Measurements from ENCODE around the gene CCNY. TPM values are rescaled to one million over a fixed set of nuclear protein-coding genes. Genes with fewer than 3 reads are reported as not detected.
"Not testable (repeated sequence)": the region's sequence is repeated elsewhere in the genome, so short reads cannot be mapped to it uniquely, and the experiment has no call there.

CCNY gene
- total and polyA plus RNA-seq, 4 donors = 57.7 to 112 (median 76.1) TPM

DNA sequence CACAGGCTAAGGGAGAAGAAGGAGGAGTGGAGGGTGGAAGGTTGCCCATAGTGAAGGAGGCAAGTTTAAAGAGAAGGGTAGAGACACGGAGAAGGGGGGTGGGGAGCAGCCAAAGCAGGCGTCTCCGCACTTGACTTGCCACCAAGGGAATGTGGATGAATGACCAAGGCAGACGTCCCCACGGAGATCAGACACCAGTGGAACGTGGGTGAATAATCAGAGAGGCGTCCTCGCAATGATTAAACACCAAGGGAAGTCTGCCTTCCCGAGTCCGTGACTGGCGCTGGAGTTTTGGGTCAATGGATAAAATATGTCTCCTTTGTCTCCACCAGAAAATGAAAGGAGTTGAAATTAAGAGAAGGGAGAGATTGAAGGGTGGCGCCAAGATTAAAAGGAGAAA lies 71.4 kb downstream of the CCNY start:
- not testable (repeated sequence) for H3K36me3 ChIP-seq (ENCODE audit: control insufficient read depth, insufficient read depth, low read length); DNase-seq (ENCODE audit: low read depth in 4 of 6, low spot score in 6 of 6); H3K27me3 ChIP-seq (ENCODE audit: control insufficient read depth, insufficient read depth, low read length); H3K27ac ChIP-seq (ENCODE audit: low read depth, low read length); H3K4me3 ChIP-seq (ENCODE audit: low read depth, low read length); H3K9me3 ChIP-seq (ENCODE audit: control insufficient read depth, insufficient read depth, low read length)
- peaks cover 11% of the 10 kb centered on the region for H3K4me1 ChIP-seq (ENCODE audit: control insufficient read depth, insufficient read depth, low read length)
- 84% methylated on average over 10 of the region's 12 CpGs for WGBS (ENCODE audit: insufficient coverage)

DNA sequence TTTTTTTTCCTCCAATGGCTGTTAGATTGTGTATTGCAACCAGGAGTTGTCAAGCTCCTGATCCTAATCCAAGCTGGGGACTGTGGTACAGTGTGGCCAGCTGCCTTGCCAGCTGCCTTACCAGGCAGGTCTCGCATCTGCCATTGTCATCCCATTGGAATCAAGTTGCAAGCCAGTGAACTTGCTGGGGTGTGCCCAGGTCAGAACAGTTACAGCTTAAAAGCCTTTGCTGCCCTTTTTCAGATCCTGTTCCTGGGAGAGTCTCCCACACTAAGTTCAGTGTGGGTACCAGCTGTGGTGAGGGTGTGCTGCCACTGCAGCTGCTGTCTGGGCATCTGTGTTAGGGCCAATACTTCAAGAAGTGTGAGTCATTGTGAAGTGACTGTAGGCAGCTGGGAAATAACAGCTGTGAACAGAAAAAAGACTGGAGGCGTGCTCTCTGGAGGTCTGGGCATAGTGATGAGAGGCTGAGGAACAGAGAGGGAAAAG lies 72.8 kb downstream of the CCNY start:
- no peak overlapping the region for H3K27ac ChIP-seq (ENCODE audit: low read depth, low read length)
- 50% methylated on average over 1 of the region's 2 CpGs for WGBS (ENCODE audit: insufficient coverage)
- no peaks in the 10 kb centered on the region for H3K36me3 ChIP-seq (ENCODE audit: control insufficient read depth, insufficient read depth, low read length)
- H3K9me3 ChIP-seq (ENCODE audit: control insufficient read depth, insufficient read depth, low read length) = no peaks in the 10 kb centered on the region
- no peaks in the 10 kb centered on the region for H3K27me3 ChIP-seq (ENCODE audit: control insufficient read depth, insufficient read depth, low read length)
- H3K4me1 ChIP-seq (ENCODE audit: control insufficient read depth, insufficient read depth, low read length) = peaks cover 11% of the 10 kb centered on the region
- no peak overlapping the region for H3K4me3 ChIP-seq (ENCODE audit: low read depth, low read length)
- DNase-seq (ENCODE audit: low read depth in 4 of 6, low spot score in 6 of 6) = peak in 2 of 6 donors; percentile 62 to 68

DNA sequence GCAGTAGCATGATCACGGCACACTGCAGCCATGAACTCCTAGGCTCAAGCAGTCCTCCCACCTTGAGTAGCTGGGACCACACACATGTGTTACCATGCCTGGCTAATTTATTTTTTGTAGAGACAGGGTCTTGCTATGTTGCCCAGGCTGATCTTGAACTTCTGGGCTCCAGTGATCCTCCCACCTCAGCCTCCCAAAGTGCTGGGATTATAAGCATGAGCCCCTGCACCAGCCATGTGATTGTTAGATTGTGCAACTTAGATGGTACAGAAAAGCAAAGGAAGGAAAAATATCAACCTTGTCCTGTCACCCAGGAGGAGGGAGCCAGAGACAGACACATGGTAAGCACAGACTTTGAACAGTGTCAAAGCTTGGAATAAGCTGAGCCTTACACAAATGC lies 73.5 kb downstream of the CCNY start:
- Histone ChIP-seq H3K4me3 (ENCODE audit: low read depth, low read length) (no peak overlapping the region), H3K27ac (ENCODE audit: low read depth, low read length) (no peak overlapping the region), H3K36me3 (ENCODE audit: control insufficient read depth, insufficient read depth, low read length) (no peaks in the 10 kb centered on the region), H3K27me3 (ENCODE audit: control insufficient read depth, insufficient read depth, low read length) (no peaks in the 10 kb centered on the region), H3K4me1 (ENCODE audit: control insufficient read depth, insufficient read depth, low read length) (peaks cover 11% of the 10 kb centered on the region), H3K9me3 (ENCODE audit: control insufficient read depth, insufficient read depth, low read length) (no peaks in the 10 kb centered on the region)
- DNase-seq (ENCODE audit: low read depth in 4 of 6, low spot score in 6 of 6) = no peak
- WGBS (ENCODE audit: insufficient coverage) = 80% methylated on average over 1 of the region's 1 CpG

DNA sequence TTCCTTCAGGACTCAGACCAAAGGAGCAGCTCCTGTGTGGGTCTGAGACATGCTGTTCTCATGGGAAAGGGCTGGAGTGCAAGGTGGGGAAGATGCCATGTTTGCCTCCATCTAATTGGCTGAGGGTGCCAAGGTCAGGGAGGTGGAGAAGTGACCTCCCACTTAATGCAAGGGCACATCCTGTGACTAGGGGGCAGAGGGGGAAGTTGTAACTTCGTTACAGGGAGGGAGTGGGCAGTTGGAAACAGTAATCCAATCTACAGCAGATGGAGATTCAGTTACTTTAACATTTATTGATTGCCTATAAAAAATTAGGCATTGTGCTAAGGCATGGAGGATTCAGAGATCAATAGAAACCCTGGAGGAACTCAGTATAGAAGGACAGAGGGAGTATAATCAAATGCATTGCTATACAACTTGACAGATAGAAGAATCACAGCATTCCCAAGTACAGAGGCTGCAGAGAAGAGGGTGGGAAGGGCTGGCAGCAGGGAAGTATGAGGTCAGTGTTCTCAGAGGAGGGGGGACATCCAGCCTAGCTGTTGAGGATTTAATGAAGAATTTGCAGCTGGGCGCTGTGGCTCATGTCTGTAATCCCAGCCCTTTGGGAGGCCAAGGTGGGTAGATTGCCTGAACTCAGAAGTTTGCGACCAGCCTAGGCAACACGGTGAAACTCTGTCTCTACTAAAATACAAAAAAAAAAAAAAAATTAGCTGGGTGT lies 75.9 kb downstream of the CCNY start:
- peaks cover 18% of the 10 kb centered on the region for H3K4me1 ChIP-seq (ENCODE audit: control insufficient read depth, insufficient read depth, low read length)
- 86% methylated on average over 1 of the region's 4 CpGs for WGBS (ENCODE audit: insufficient coverage)
- peak in 1 of 6 donors; percentile 25 for DNase-seq (ENCODE audit: low read depth in 4 of 6, low spot score in 6 of 6)
- H3K36me3 ChIP-seq (ENCODE audit: control insufficient read depth, insufficient read depth, low read length) = no peaks in the 10 kb centered on the region
- no peak overlapping the region for H3K4me3 ChIP-seq (ENCODE audit: low read depth, low read length)
- no peaks in the 10 kb centered on the region for H3K9me3 ChIP-seq (ENCODE audit: control insufficient read depth, insufficient read depth, low read length)
- H3K27ac ChIP-seq (ENCODE audit: low read depth, low read length) = no peak overlapping the region
- H3K27me3 ChIP-seq (ENCODE audit: control insufficient read depth, insufficient read depth, low read length) = no peaks in the 10 kb centered on the region

DNA sequence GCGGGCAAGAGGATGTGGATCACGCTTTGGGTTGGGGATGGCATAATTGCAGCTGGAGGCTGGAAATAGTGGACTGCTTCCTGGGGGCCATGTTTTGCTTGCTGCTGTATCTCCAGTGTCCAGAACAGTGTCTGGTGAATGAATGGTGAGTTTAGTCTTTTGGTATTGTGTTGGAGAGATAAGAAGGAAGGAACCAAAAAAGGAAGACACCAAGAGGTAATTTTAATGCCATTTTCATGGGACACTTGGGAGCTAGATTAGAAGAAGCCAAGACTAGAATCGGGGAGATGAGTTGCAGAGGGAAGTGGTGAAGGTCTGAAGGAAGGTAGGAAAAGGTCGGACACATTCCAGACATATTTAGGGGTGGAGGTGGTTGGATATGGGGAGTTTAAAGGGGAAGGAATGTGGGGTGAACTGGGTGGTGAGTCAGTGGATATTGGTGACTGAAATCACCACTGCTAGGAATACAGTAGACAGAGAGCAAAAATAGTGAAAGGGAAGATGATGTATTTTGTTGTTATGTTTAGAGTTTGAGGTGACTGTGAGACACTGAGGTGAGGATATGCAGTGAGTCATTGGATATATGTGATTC lies 76.7 kb downstream of the CCNY start:
- Histone ChIP-seq H3K4me3 (ENCODE audit: low read depth, low read length) (no peak overlapping the region), H3K27me3 (ENCODE audit: control insufficient read depth, insufficient read depth, low read length) (no peaks in the 10 kb centered on the region), H3K27ac (ENCODE audit: low read depth, low read length) (no peak overlapping the region), H3K36me3 (ENCODE audit: control insufficient read depth, insufficient read depth, low read length) (no peaks in the 10 kb centered on the region), H3K9me3 (ENCODE audit: control insufficient read depth, insufficient read depth, low read length) (no peaks in the 10 kb centered on the region), H3K4me1 (ENCODE audit: control insufficient read depth, insufficient read depth, low read length) (peaks cover 18% of the 10 kb centered on the region)
- 97% methylated on average over 4 of the region's 4 CpGs for whole genome bisulfite sequencing (ENCODE audit: insufficient coverage)
- no peak for DNase-seq (ENCODE audit: low read depth in 4 of 6, low spot score in 6 of 6)

DNA sequence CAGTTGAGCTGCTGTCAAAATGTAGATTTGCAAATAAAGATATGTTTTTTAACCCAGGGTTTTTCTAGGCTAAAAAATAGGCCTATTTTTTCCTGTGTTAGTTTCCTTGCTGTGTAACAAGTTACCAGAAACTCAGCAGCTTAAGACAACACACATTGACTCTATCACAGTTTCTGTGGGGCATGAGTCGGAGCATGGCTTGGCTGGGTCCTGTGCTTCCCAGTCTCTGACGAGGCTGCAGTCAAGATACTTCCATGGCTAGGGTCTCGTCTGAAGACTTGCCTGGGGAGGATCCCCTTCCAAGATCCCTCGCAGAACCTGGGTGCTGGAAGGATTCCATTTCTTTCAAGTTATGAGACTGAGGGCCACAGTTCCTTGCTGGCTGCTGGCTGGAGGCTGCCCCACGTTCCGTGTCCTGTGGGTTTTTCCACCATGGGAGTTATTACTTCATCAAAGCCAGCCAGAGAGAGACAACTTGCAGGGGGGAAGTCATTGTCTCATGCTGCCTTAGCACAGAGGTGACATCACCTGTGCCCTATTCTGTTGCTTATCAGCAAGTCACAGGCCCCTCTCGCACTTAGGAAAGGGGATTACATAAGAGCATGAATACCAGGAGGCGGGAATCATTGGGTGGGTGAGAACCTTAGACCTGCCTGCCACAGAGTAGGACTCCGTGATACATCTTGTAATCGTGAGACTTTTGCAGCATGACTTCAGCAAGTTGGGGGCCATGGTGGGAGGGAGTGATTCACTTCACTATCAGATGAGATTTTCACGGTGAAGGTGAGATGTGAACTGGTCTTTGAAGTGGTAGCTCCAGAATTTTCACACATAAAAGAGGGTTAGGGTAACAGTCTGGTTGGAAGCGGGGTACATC lies 77.9 kb downstream of the CCNY start:
- peaks cover 14% of the 10 kb centered on the region for H3K4me1 ChIP-seq (ENCODE audit: control insufficient read depth, insufficient read depth, low read length)
- 94% methylated on average over 12 of the region's 12 CpGs for WGBS (ENCODE audit: insufficient coverage)
- H3K27ac ChIP-seq (ENCODE audit: low read depth, low read length) = no peak overlapping the region
- no peak overlapping the region for H3K4me3 ChIP-seq (ENCODE audit: low read depth, low read length)
- no peaks in the 10 kb centered on the region for H3K36me3 ChIP-seq (ENCODE audit: control insufficient read depth, insufficient read depth, low read length)
- H3K9me3 ChIP-seq (ENCODE audit: control insufficient read depth, insufficient read depth, low read length) = no peaks in the 10 kb centered on the region
- no peak for DNase-seq (ENCODE audit: low read depth in 4 of 6, low spot score in 6 of 6)
- no peaks in the 10 kb centered on the region for H3K27me3 ChIP-seq (ENCODE audit: control insufficient read depth, insufficient read depth, low read length)

DNA sequence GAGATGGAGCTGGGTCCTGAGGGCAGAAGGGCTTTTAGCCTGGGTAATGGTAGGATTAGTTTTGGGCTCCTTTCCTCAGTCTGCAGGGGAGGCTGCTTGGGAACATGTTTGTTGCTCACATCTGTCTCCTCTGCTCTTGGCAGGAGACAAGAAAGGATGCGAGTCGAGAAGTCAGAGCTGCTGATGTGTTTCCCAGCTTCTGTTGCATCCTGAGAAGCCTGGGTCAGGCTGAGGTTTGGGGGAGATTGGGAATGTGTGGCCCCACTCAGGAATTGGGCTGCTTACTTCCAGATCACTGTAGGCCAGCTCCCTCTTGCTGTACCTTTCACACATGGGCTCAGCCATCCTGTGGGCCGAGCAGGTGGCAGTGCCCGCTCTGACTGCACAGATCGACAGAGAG lies 79.2 kb downstream of the CCNY start:
- WGBS (ENCODE audit: insufficient coverage) = 69% methylated on average over 2 of the region's 5 CpGs
- Histone ChIP-seq H3K9me3 (ENCODE audit: control insufficient read depth, insufficient read depth, low read length) (no peaks in the 10 kb centered on the region), H3K36me3 (ENCODE audit: control insufficient read depth, insufficient read depth, low read length) (no peaks in the 10 kb centered on the region), H3K27me3 (ENCODE audit: control insufficient read depth, insufficient read depth, low read length) (no peaks in the 10 kb centered on the region), H3K4me3 (ENCODE audit: low read depth, low read length) (no peak overlapping the region), H3K4me1 (ENCODE audit: control insufficient read depth, insufficient read depth, low read length) (peaks cover 12% of the 10 kb centered on the region), H3K27ac (ENCODE audit: low read depth, low read length) (no peak overlapping the region)
- DNase-seq (ENCODE audit: low read depth in 4 of 6, low spot score in 6 of 6) = no peak

DNA sequence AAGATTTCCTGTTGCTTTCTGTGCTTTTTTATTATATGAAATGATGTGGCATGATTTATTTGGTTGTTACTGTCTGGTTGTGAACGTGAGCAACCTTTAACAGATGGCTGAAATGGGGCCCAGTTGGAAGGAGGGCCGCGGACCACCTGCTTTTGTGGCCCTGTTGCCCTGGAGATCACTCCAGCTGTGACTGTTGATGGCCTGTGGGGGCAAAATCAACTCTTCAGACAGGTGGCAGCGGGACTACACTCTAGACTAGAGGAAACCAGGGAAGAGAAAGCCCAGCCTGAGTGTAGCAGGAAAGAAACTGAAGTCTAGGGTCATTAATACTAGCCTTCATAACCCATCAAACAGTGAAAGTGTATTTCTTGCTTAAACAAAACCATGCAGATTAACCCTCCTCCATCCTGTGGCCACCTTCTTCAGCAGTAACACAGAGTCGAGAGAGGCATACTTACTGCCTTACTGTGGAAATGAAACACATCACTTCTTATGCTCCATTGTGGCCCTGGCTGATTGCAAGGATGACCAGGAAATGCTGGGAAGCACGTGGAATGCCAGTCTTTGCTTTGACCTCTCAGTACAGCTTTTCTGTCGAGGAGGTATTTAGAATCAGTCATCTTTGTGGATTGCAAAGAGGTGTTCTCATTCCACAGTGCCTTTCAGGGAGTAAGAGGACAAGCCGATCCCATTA lies 80.5 kb downstream of the CCNY start:
- H3K9me3 ChIP-seq (ENCODE audit: control insufficient read depth, insufficient read depth, low read length) = no peaks in the 10 kb centered on the region
- no peak overlapping the region for H3K4me3 ChIP-seq (ENCODE audit: low read depth, low read length)
- peaks cover 19% of the 10 kb centered on the region for H3K4me1 ChIP-seq (ENCODE audit: control insufficient read depth, insufficient read depth, low read length)
- no peak for DNase-seq (ENCODE audit: low read depth in 4 of 6, low spot score in 6 of 6)
- no peaks in the 10 kb centered on the region for H3K27me3 ChIP-seq (ENCODE audit: control insufficient read depth, insufficient read depth, low read length)
- no peak overlapping the region for H3K27ac ChIP-seq (ENCODE audit: low read depth, low read length)
- WGBS (ENCODE audit: insufficient coverage) = 52% methylated on average over 7 of the region's 8 CpGs
- no peaks in the 10 kb centered on the region for H3K36me3 ChIP-seq (ENCODE audit: control insufficient read depth, insufficient read depth, low read length)

DNA sequence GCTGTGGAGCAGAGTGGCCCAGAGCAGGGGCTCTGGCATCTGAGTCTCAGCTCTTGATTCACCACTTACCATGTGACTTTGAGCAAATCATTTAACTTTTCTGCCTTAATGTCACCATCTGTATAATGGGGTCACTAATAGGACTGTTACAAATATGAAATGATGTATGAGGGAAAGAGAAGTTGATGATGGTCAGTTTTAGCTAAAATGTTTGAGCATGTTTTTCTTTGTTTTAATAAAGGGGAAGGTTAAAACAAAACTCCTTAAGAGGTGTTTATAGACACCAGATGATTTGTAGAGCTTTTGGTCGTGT lies 81.0 kb downstream of the CCNY start:
- Histone ChIP-seq H3K4me1 (ENCODE audit: control insufficient read depth, insufficient read depth, low read length) (peaks cover 19% of the 10 kb centered on the region), H3K27ac (ENCODE audit: low read depth, low read length) (no peak overlapping the region), H3K4me3 (ENCODE audit: low read depth, low read length) (no peak overlapping the region), H3K27me3 (ENCODE audit: control insufficient read depth, insufficient read depth, low read length) (no peaks in the 10 kb centered on the region), H3K9me3 (ENCODE audit: control insufficient read depth, insufficient read depth, low read length) (no peaks in the 10 kb centered on the region), H3K36me3 (ENCODE audit: control insufficient read depth, insufficient read depth, low read length) (no peaks in the 10 kb centered on the region)
- WGBS (ENCODE audit: insufficient coverage) = no CpG with 5 or more reads among the region's 1 CpG
- no peak for DNase-seq (ENCODE audit: low read depth in 4 of 6, low spot score in 6 of 6)

Measured in spinal cord (tissue), 10 donors.